Body of pancreas (tissue), 4 donors: ENCODE results near the gene NRG4.

Experiments
- POLR2A ChIP-seq, 3 donors: fragments of 450-650 bp; IDR thresholded peaks; one replicate each; pipeline ENCODE4 v1.6.1; 2016; ENCODE audit warnings: antibody characterized with exemption in 3 of 3, mild to moderate bottlenecking in 2 of 3
- TF ChIP-seq, protein P1 (sequence below), 7 experiments: fragments of 450-650 bp in 4 of 7; fragments of 200-600 bp in 3 of 7; sonication (generic) in 3 of 7; IDR thresholded peaks; one replicate each; pipeline ENCODE4 v1.5.1; 2016 to 2019; ENCODE audit warnings: antibody characterized with exemption in 7 of 7

DNA sequence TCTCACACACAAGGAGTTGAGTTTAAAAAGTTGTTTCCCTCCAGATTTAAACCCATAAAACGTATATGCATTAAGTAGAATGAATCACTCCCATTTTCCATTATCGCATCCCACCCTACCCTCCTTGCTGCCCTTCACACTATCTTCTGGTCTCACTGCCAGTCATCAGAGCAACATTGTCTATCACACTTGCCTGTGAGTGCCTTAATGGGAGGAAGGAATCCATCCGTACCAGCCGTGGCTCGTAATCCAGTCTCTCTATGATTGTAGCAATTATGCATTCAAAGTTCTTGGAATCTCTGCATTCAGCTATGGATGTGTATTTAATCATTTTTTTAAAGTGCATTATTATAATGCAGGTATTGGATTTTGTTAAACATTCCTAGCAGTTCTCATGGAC, 49.5 kb upstream of the NRG4 start:
- TF ChIP-seq POLR2A (IDR thresholded peaks at IDR 0.05) = no peak
- TF ChIP-seq, protein P1, sequence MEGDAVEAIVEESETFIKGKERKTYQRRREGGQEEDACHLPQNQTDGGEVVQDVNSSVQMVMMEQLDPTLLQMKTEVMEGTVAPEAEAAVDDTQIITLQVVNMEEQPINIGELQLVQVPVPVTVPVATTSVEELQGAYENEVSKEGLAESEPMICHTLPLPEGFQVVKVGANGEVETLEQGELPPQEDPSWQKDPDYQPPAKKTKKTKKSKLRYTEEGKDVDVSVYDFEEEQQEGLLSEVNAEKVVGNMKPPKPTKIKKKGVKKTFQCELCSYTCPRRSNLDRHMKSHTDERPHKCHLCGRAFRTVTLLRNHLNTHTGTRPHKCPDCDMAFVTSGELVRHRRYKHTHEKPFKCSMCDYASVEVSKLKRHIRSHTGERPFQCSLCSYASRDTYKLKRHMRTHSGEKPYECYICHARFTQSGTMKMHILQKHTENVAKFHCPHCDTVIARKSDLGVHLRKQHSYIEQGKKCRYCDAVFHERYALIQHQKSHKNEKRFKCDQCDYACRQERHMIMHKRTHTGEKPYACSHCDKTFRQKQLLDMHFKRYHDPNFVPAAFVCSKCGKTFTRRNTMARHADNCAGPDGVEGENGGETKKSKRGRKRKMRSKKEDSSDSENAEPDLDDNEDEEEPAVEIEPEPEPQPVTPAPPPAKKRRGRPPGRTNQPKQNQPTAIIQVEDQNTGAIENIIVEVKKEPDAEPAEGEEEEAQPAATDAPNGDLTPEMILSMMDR (IDR thresholded peaks at IDR 0.05) = no peak
